Measurements from ENCODE around the gene FAM163B.
"Not testable (repeated sequence)": the region's sequence is repeated elsewhere in the genome, so short reads cannot be mapped to it uniquely, and the experiment has no call there.

FAM163B gene

DNA sequence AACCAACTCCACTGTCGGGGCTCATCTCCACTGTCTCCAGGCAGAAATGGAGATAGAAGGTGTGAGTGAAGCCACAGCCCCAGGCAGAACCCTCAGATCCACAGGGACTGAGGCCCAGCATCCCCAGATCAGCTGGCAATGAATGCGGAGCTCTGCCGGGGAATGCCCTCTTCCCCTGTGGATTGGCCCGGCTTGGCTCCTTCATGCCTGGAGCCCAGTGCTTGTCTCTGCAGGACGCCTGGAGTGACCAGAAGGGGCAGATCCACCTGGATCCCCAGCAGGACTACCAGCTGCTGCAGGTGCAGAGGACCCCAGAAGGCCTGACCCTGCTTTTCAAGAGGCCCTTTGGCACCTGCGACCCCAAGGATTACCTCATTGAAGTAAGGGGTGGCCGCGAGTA is 30.4 kb upstream of the FAM163B start:
- no peak for FAIRE-seq

DNA sequence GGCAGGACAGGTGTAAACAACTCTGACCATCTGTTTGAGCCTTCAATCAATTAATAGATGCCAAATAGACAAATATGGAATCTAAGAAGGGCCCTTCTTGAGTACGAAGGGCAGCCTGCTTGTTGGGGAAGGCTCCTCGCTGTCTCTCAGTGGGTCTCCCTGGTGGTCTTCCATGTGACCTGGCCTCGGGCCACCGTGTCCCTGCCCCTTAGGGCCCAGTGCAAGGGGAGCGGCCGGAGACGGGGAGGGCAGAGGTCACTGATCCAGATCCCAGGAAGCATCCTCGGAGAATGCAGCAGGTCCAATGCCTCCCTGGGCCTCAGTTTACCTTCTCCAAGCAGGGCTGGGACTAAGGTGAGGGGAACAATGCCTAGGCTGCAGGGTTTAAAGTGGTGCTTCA is 29.5 kb upstream of the FAM163B start:
- FAIRE-seq = no peak

DNA sequence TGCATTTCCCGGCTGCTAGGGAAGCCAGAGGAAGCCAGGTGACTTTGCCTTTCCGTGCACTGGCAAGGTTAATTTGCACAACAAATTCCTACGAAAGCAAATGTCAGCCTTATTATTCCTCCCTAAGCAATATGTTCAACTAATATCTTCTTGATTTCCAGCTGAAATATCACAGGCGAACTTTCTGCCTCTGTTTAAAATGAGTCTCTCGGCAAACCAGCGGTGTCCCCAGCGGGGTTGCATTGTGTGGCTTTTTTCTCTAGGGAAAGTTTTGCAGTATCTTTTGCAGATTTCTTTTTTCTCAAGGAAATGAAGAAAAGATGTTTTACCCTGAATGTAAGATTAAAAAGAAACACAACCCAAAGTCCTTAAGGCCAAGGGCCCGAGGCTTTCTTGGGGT is 28.9 kb upstream of the FAM163B start:
- no peak for FAIRE-seq

DNA sequence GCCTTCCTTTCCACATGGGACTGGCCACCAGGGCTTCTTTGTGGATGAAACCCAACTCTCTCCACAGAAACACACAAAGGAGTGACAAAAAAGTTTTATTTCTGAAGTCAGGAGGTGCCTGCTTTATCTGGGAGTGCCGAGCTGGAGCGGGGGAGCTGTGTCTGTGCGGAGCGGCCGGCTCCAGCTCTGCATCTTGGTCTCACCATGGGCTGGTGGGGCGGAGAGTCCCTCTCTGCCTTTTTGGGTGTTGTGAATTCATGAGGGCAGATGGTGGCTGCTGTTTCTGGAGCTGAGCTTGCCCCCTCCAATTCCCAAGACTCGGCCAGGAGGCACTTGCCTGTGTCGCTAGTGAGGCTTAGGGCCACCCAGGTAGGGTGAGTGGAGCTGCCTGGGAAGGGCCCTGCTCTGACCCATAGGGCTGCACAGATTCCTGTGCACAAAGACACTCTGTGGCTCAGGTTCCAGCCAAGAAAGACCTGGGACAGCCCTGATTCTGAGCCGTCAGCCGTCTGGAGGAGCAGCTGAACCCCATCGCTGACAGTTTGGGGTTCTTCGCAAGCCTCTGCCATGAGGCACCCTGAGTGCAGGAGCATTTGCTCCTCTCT is 28.4 kb upstream of the FAM163B start:
- no peak for FAIRE-seq

- FAIRE-seq = no peak
These were observed 27.7 kb upstream of the FAM163B start for GRCh38 chr9:133636902-133637301.

GRCh38 chr9:133635533-133636531 is 26.6 kb upstream of the FAM163B start, which contains the start of gene DBH:
TSS of gene DBH (plus strand) at chr9:133636363. CDS start at chr9:133636372, 9 bp downstream.
- no peak for FAIRE-seq

DNA sequence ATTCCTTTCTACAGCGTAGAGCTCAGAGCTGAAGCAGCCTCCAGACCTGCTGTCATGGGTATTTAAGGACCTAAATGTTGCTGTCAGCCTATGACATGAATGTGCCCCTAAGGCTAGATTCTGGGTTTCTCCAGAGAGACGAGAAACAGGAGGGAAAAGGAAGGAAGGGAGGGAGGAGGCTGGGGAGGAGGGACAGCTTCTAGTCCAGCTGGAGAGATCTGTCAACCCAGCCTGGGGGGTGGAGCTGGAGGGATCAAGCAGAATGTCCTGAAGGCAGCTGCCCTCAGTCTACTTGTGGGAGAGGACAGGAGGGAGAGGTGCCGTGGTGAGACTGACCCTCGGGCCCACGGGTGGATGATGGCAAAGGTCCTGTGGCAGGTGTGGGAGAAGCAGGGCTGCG is 25.9 kb upstream of the FAM163B start:
- no peak for FAIRE-seq

DNA sequence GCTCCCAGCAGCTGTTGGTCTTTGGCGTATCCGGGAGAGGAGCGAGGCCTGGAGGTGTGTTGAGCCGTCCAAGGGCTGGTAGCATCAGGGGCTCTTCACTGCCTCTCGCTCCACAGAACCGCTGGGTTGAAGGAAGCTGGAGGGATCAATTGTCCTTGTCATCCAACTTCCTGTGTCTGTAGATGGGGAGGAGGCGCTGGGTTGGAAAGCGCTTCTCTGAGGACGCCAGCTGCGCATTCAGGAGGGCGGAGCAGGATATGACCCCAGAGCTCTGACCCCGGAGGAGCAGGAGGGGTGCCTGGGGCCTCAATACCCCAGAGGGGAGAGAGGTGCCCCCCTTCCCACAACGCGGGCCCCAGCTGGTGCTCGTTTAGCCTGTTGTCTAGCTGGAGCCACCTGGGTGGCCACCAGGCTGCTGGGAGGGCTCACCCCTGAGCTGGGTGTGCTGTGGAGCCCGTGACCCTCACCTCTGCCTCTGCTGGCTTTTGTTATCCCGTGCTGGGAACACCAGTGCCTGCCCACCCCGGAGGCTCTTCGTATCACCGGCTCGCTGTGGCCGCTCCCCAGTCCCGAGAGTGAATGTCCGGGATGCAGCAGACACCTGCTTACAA is 25.0 kb upstream of the FAM163B start:
- no peak for FAIRE-seq

GRCh38 chr9:133633681-133634080 is 24.5 kb upstream of the FAM163B start:
- no peak for FAIRE-seq

- FAIRE-seq = no peak
These were observed 23.9 kb upstream of the FAM163B start for GRCh38 chr9:133632806-133633680.

DNA sequence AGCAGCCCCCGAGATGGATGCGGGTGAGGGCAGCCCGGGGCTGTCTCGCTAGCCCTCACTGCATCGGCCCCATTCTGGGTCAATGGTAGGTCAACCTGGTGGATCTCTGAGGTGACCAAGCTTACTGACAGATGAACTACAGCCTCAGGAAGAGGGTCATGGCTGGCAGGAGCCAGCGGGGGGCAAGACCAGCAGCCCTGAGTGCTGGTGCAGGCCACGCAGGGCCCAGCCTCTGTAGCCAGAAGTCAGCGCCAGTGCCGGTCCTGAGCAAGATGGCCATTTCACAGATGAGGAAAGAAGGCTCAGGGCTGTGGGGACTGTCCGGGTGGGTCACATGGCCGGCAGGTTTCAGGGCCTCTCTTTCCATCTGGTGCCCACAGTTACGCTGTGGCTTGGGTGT is 21.9 kb upstream of the FAM163B start:
- no peak for FAIRE-seq

- FAIRE-seq = no peak
These were observed 20.3 kb upstream of the FAM163B start for GRCh38 chr9:133629221-133630110.

- no peak for FAIRE-seq
These were observed 19.6 kb upstream of the FAM163B start for GRCh38 chr9:133628766-133629165.

- FAIRE-seq = no peak
These were observed 18.2 kb upstream of the FAM163B start for GRCh38 chr9:133627341-133627740.

DNA sequence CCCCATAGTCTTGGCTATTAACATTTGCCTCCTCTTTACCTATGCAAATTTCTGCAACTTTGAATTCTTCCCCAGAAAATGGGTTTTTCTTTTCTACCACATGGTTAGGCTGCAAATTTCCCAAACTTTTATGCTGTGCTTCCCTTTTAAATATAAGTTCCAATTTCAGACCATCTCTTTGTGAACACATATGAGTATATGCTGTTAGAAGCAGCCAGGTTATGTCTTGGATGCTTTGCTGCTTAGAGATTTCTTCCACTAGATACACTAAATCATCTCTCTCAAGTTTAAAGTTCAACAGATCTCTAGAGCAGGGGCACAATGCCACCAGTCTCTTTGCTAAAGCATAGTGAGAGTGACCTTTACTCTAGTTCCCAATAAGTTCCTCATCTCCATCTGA is 16.8 kb upstream of the FAM163B start:
- not testable (repeated sequence) for FAIRE-seq

DNA sequence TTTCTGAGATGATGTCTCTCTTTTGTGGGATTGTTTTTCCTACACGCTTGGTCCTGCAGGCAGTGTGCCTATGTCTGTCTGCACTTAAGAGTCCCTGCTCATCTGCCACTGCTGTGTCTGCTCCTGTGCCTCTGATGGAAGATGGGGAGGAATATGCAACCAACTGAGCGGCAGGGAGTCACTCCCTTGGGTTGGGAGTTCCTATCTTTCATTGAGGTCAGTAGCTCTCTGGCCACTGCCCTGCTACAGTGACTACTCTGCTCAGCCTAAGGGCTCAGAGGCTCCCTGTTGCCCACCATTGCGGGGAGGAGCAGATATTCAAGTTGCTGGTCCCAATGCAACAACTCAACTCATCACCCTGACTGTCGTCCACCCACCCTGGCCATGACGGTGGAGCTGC is 13.4 kb upstream of the FAM163B start:
- no peak for FAIRE-seq

GRCh38 chr9:133621725-133622267 is 12.6 kb upstream of the FAM163B start:
- FAIRE-seq = no peak

- no peak for FAIRE-seq
These were observed 10.6 kb upstream of the FAM163B start for GRCh38 chr9:133619791-133620190.

GRCh38 chr9:133618726-133619125 is 9.5 kb upstream of the FAM163B start:
- no peak for FAIRE-seq

DNA sequence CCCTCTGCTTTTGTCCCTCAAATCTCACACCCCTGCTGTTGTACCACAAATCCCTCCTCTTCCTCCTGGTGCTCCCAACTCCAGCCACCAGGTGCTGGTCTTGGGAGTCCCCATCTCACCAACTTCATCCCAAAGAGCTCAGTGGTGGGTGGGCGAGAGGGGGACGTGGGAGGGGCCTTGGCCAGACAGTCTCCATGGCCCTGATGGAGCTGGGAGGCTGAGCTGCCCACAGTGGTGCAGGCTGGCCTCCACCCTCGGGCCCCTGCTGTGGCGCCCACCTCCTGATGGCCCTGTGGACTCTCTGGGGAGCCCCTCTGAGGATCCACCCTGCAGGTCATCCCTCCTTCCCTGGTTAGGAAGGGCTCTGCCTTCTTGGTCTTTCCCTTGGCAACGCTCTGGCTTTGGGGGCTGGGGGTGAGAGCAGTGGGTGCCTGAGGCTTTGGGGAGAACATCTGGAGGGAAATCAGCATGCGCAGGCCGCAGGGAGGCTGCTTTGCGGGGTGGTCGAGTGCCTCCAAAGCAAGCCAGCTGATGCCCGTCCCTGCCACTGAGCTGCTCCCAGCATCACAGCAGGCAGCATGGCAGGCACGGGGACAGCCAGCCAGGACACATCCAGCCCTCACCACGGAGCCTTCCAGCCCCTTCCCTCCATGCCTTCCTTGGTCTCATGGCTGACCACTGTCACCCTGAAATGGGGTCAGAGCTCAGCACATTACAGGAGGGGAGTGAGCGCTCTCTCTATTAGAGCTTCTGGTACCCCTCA is 7.6 kb upstream of the FAM163B start:
- FAIRE-seq = no peak
